HepG2 (cell line): ENCODE data around the gene KIN. TPM values are rescaled to one million over a fixed set of nuclear protein-coding genes. Genes with fewer than 3 reads are reported as not detected.
A peak's percentile ranks its signal among the peaks of the same experiment; 100 is the strongest.

Experiments used
- BRF2 ChIP-seq: sonication (generic); formaldehyde crosslinking; IDR thresholded peaks from 2 replicates; pipeline ENCODE4 v1.8.1; 2022; ENCODE audit warnings: mild to moderate bottlenecking, missing genetic modification reagents
- CBFB ChIP-seq: sonication (generic); formaldehyde crosslinking; IDR thresholded peaks from 2 replicates; pipeline ENCODE4 v1.4.0; 2020; ENCODE audit warnings: missing genetic modification reagents
- CBX5 ChIP-seq: sonication (generic); formaldehyde crosslinking; IDR thresholded peaks from 2 replicates; pipeline ENCODE4 v1.4.0; 2020; ENCODE audit warnings: missing genetic modification reagents, borderline replicate concordance
- MAX ChIP-seq: IDR thresholded peaks from 2 replicates; pipeline ENCODE4 v1.6.1; 2012; ENCODE audit warnings: inconsistent platforms
- NFKB2 ChIP-seq: sonication (generic); formaldehyde crosslinking; IDR thresholded peaks from 2 replicates; pipeline ENCODE4 v1.4.0; 2020; ENCODE audit warnings: missing genetic modification reagents, borderline replicate concordance
- POLR2AphosphoS5 ChIP-seq: IDR thresholded peaks from 2 replicates; pipeline ENCODE4 v1.6.1; 2012; ENCODE audit warnings: low read depth, low read length
- PRDM10 ChIP-seq: sonication (generic); formaldehyde crosslinking; IDR thresholded peaks from 2 replicates; pipeline ENCODE4 v1.4.0; 2020; ENCODE audit warnings: low read depth, missing genetic modification reagents
- RARA ChIP-seq: IDR thresholded peaks from 2 replicates; pipeline ENCODE4 v1.6.1; 2016; ENCODE audit warnings: missing genetic modification reagents, missing compliant biosample characterization
- SMARCC2 ChIP-seq: fragments of 450-650 bp; IDR thresholded peaks from 2 replicates; pipeline ENCODE4 v1.6.1; 2017; ENCODE audit warnings: antibody characterized with exemption, mild to moderate bottlenecking
- TERF1 ChIP-seq: sonication (generic); formaldehyde crosslinking; IDR thresholded peaks from 2 replicates; pipeline ENCODE4 v1.8.0; 2022; ENCODE audit warnings: mild to moderate bottlenecking, missing genetic modification reagents, moderate library complexity
- TFE3 ChIP-seq: IDR thresholded peaks from 2 replicates; pipeline ENCODE4 v1.6.1; 2016
- YEATS2 ChIP-seq: sonication (generic); formaldehyde crosslinking; IDR thresholded peaks from 2 replicates; pipeline ENCODE4 v1.4.0; 2020; ENCODE audit warnings: missing genetic modification reagents, borderline replicate concordance
- ZBTB2 ChIP-seq: sonication (generic); formaldehyde crosslinking; IDR thresholded peaks from 2 replicates; pipeline ENCODE4 v1.8.0; 2022; ENCODE audit warnings: low read depth, missing genetic modification reagents
- ZBTB42 ChIP-seq: sonication (generic); formaldehyde crosslinking; IDR thresholded peaks from 2 replicates; pipeline ENCODE4 v1.5.0; 2020; ENCODE audit warnings: mild to moderate bottlenecking, missing genetic modification reagents
- ZFP82 ChIP-seq: sonication (generic); formaldehyde crosslinking; IDR thresholded peaks from 2 replicates; pipeline ENCODE4 v1.5.1; 2020; ENCODE audit warnings: mild to moderate bottlenecking, missing genetic modification reagents, borderline replicate concordance
- ZNF232 ChIP-seq: sonication (generic); formaldehyde crosslinking; IDR thresholded peaks from 2 replicates; pipeline ENCODE4 v1.4.0; 2020; ENCODE audit warnings: missing genetic modification reagents, borderline replicate concordance
- ZNF274 ChIP-seq: sonication (generic); formaldehyde crosslinking; IDR thresholded peaks from 2 replicates; pipeline ENCODE4 v1.5.1; 2020; ENCODE audit warnings: mild to moderate bottlenecking, missing genetic modification reagents
- ZNF598 ChIP-seq: sonication (generic); formaldehyde crosslinking; IDR thresholded peaks from 2 replicates; pipeline ENCODE4 v1.5.1; 2020; ENCODE audit warnings: mild to moderate bottlenecking, missing genetic modification reagents, borderline replicate concordance
- ZNF639 ChIP-seq: conservative IDR thresholded peaks from 2 replicates; pipeline ENCODE4 v1.6.1; 2018; ENCODE audit warnings: missing genetic modification reagents
- ZNF713 ChIP-seq: sonication (generic); formaldehyde crosslinking; IDR thresholded peaks from 2 replicates; pipeline ENCODE4 v1.4.0; 2020; ENCODE audit warnings: mild to moderate bottlenecking, missing genetic modification reagents
- polyA plus RNA-seq, 8 experiments: library from polyadenylated mRNA; depleted of rRNA in 3 of 8; stranded (reverse) in 7 of 8; unstranded in 1 of 8; fragments of >200 nt; fragmentation: Illumina TruSeq in 4 of 8; extraction: Trizol in 4 of 8; gene quantifications; 2 replicates each; pipeline versions ENCODE4 v1.2.1 to v1.2.3, GENCODE V29; 2011 to 2016; ENCODE audit warnings: low read depth in 4 of 8, missing spikeins in 1 of 8, mixed read lengths in 1 of 8; ENCODE audit not compliant: insufficient read depth in 1 of 8
- total RNA-seq, 5 experiments: library from RNA; depleted of rRNA; stranded (reverse); fragments of >200 nt; fragmentation: Illumina TruSeq; extraction: Trizol; gene quantifications; 2 replicates each; pipeline ENCODE4 v1.2.3, GENCODE V29; 2016; ENCODE audit warnings: low read depth in 1 of 5

The KIN gene
- total and polyA plus RNA-seq, 2 of the 13 experiments (the other 11 are each of a cell fraction or from before 2014, with no cell fraction given): 4.9 to 23.2 TPM

- TF ChIP-seq ZNF598 (CRISPR knock-in tag) (no peak), ZBTB2 (CRISPR knock-in tag) (no peak), BRF2 (CRISPR knock-in tag) (no peak), ZNF639 (CRISPR knock-in tag) (no peak), SMARCC2 (no peak), YEATS2 (CRISPR knock-in tag) (peak; percentile 36; the same call in 1 of the 2 replicates), NFKB2 (CRISPR knock-in tag) (no peak), CBFB (CRISPR knock-in tag) (no peak), TERF1 (CRISPR knock-in tag) (no peak), ZNF713 (CRISPR knock-in tag) (no peak), MAX (peak; percentile 68), TFE3 (CRISPR knock-in tag) (no peak), RARA (0 out of 2 replicates have a peak, but pooled peaks have one; percentile 11), ZNF232 (CRISPR knock-in tag) (no peak), POLR2AphosphoS5 (no peak), ZBTB42 (CRISPR knock-in tag) (no peak), ZFP82 (CRISPR knock-in tag) (no peak), ZNF274 (CRISPR knock-in tag) (no peak), CBX5 (CRISPR knock-in tag) (no peak), PRDM10 (CRISPR knock-in tag) (0 out of 2 replicates have a peak, but pooled peaks have one; percentile 43)
Measured at GRCh38 chr10:7795605-7796004, 7.8 kb upstream of the KIN start (continued).
